IPS-18c (cell line): Measurements from ENCODE around the gene HASPIN.

Source experiments
- H3K4me3 ChIP-seq: 2 replicates; pipeline ENCODE4 v1.7.0; 2013; ENCODE audit warnings: low read depth, mild to moderate bottlenecking, low read length, moderate library complexity; ENCODE audit not compliant: insufficient read depth
- H3K9me3 ChIP-seq: one replicate; pipeline ENCODE4 v1.6.1; 2013; ENCODE audit warnings: mild to moderate bottlenecking, low read length, moderate library complexity; ENCODE audit not compliant: control insufficient read depth, insufficient read depth

Gene HASPIN

GRCh38 chr17:3753624-3754023, 29.9 kb downstream of the HASPIN start:
- Histone ChIP-seq H3K9me3 (no peaks in the 10 kb centered on the region), H3K4me3 (no peak overlapping the region)

GRCh38 chr17:3754066-3754457, 30.4 kb downstream of the HASPIN start:
- Histone ChIP-seq H3K9me3 (no peaks in the 10 kb centered on the region), H3K4me3 (no peak overlapping the region)

- no peaks in the 10 kb centered on the region for H3K9me3 ChIP-seq
- peak overlapping the region; percentile 62 for H3K4me3 ChIP-seq
Observed at GRCh38 chr17:3754458-3755334, 31.0 kb downstream of the HASPIN start.

- Histone ChIP-seq H3K4me3 (peak overlapping the region; percentile 62), H3K9me3 (peaks cover 3% of the 10 kb centered on the region)
Observed at GRCh38 chr17:3755335-3756030, 31.8 kb downstream of the HASPIN start.

GRCh38 chr17:3759597-3760216, 36.0 kb downstream of the HASPIN start:
- H3K9me3 ChIP-seq = peaks cover 3% of the 10 kb centered on the region
- H3K4me3 ChIP-seq = no peak overlapping the region

- peaks cover 3% of the 10 kb centered on the region for H3K9me3 ChIP-seq
- H3K4me3 ChIP-seq = no peak overlapping the region
Observed at GRCh38 chr17:3761036-3761917, 37.6 kb downstream of the HASPIN start.

GRCh38 chr17:3761918-3762380, 38.2 kb downstream of the HASPIN start:
- H3K9me3 ChIP-seq = peaks cover 3% of the 10 kb centered on the region
- no peak overlapping the region for H3K4me3 ChIP-seq

- H3K4me3 ChIP-seq = no peak overlapping the region
- H3K9me3 ChIP-seq = peaks cover 3% of the 10 kb centered on the region
Observed at GRCh38 chr17:3762922-3763776, 39.4 kb downstream of the HASPIN start.

- Histone ChIP-seq H3K9me3 (peaks cover 3% of the 10 kb centered on the region), H3K4me3 (no peak overlapping the region)
Observed at GRCh38 chr17:3763777-3764170, 40.1 kb downstream of the HASPIN start.

- no peaks in the 10 kb centered on the region for H3K9me3 ChIP-seq
- no peak overlapping the region for H3K4me3 ChIP-seq
Observed at GRCh38 chr17:3765981-3766380, 42.3 kb downstream of the HASPIN start.

GRCh38 chr17:3766779-3767178, 43.1 kb downstream of the HASPIN start:
- no peaks in the 10 kb centered on the region for H3K9me3 ChIP-seq
- no peak overlapping the region for H3K4me3 ChIP-seq

- no peak overlapping the region for H3K4me3 ChIP-seq
Observed at GRCh38 chr17:3768341-3768740, 44.6 kb downstream of the HASPIN start.

GRCh38 chr17:3768769-3769168, 45.1 kb downstream of the HASPIN start:
- H3K4me3 ChIP-seq = no peak overlapping the region
- H3K9me3 ChIP-seq = no peaks in the 10 kb centered on the region

More at GRCh38 chr17:3768341-3768740, 44.6 kb downstream of the HASPIN start:
- no peaks in the 10 kb centered on the region for H3K9me3 ChIP-seq

GRCh38 chr17:3770466-3770865, 46.8 kb downstream of the HASPIN start:
- Histone ChIP-seq H3K9me3 (no peaks in the 10 kb centered on the region), H3K4me3 (no peak overlapping the region)

GRCh38 chr17:3771140-3771539, 47.4 kb downstream of the HASPIN start:
- Histone ChIP-seq H3K4me3 (no peak overlapping the region), H3K9me3 (no peaks in the 10 kb centered on the region)

GRCh38 chr17:3772764-3773163, 49.1 kb downstream of the HASPIN start:
- no peaks in the 10 kb centered on the region for H3K9me3 ChIP-seq
- H3K4me3 ChIP-seq = no peak overlapping the region
